GM12875 (cell line): ENCODE results near the gene LHX3.

Experiments used
- H3K4me3 ChIP-seq: one replicate; pipeline ENCODE4 v1.5.1; 2011; ENCODE audit warnings: low read depth, low read length, control low read depth
- TF ChIP-seq, protein P1 (sequence below): IDR thresholded peaks from 2 replicates; pipeline ENCODE4 v1.5.1; 2011; ENCODE audit warnings: low read depth, mild to moderate bottlenecking, control low read depth, inconsistent platforms, low read length, moderate library complexity, borderline replicate concordance; ENCODE audit not compliant: insufficient read depth

The LHX3 gene

DNA sequence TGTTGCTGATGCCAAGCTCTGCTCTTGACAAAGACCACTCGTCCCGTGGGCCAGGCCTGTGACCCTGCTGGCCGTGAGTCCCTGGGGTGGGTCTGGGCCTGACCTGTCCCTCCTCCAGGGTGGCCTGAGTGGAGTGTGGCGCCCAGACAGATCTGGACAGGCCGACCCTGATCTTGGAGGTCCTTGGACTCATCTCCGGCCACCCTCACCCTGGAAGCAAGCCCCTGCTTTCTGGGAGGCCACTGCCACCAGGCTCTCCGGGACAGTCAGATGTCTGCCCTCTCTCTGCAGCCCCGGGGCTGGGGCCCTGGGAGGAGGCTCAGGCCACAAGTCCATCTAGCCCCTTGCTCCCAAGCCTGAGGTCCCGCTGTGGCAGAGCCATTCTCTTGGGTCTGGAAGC is 55.1 kb downstream of the LHX3 start:
- H3K4me3 ChIP-seq: no peak overlapping the region
- TF ChIP-seq, protein P1, sequence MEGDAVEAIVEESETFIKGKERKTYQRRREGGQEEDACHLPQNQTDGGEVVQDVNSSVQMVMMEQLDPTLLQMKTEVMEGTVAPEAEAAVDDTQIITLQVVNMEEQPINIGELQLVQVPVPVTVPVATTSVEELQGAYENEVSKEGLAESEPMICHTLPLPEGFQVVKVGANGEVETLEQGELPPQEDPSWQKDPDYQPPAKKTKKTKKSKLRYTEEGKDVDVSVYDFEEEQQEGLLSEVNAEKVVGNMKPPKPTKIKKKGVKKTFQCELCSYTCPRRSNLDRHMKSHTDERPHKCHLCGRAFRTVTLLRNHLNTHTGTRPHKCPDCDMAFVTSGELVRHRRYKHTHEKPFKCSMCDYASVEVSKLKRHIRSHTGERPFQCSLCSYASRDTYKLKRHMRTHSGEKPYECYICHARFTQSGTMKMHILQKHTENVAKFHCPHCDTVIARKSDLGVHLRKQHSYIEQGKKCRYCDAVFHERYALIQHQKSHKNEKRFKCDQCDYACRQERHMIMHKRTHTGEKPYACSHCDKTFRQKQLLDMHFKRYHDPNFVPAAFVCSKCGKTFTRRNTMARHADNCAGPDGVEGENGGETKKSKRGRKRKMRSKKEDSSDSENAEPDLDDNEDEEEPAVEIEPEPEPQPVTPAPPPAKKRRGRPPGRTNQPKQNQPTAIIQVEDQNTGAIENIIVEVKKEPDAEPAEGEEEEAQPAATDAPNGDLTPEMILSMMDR: no peak

DNA sequence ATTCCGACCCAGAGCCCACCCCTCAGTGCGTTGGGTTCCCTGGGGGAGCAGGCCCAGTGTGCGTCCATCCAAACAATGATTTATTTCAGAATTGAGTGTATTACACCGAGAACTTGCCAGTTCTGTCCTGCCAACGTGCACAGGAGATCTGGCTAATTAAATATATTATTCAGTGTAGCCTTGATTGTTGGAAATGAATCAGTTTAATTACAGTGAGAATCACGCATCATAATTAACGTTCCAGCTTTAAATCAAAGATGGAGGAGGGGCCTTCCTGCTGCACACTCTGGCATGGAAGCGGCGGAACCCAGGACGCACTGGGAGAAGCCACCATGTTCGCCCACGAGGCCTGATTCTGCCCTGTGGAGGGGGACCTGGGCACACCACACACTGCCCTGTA is 55.6 kb downstream of the LHX3 start:
- TF ChIP-seq, protein P1: no peak

DNA sequence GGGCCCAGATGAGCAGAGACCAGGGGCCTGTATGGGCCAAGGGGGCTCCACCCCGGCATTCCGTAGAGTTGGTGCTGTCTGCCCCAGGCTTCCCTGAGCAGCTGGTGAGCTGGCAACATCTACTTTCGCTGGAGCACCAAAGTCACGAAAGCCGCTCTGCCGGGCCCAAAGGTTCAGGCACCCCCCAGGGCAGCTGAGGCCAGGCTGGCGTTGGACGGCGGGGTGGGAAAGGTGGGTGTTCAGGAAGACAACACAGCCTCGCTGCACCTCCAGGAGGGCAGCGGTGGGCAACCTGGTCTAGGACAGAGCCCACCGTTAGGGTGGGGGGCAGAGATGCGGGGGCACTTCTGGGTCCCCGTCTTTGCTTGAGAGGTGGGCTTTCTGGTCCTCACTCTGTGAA is 56.2 kb downstream of the LHX3 start:
- H3K4me3 ChIP-seq: no peak overlapping the region
- TF ChIP-seq, protein P1: no peak

More for the DNA sequence above, 55.6 kb downstream of the LHX3 start:
- H3K4me3 ChIP-seq: no peak overlapping the region

DNA sequence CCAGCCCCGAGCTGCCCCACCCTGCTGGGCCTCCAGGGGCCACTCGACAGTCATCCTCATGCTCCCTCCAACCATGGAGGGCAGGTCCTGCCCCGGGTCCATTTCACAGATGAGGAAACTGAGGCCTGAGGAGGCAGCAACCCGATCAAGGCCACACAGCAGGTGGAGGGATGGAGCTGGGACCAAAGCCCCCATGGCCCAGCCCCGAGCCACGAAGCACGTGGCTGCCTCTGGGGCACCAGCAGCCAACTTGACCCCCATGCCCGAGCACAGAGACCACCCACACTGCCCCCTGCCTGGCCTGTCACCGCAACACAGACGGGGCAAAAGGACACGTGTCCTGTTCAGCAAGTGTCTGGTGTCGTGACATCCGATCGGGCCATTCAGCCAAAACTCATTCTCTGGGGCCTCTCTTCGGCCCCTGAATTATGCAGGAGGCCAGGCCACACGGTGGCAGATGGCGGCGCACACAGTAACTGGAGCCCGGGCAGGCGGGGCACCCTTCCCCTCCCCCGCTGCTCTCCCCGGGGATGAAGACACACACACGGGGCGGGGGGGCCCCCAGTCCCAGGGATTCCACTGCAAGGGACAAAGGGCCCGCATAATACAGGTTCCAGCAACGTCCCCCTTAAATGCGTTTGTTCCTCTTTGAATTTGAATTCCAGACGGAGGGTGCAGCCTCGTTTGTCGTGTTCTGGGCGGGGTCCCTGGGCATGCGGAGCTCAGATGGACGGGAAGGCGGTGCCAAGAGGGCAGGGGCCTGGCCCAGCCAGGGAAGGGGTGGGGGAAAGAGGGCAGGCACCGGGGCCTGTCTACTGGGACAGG is 56.8 kb downstream of the LHX3 start:
- TF ChIP-seq, protein P1: no peak
- no peak overlapping the region for H3K4me3 ChIP-seq

DNA sequence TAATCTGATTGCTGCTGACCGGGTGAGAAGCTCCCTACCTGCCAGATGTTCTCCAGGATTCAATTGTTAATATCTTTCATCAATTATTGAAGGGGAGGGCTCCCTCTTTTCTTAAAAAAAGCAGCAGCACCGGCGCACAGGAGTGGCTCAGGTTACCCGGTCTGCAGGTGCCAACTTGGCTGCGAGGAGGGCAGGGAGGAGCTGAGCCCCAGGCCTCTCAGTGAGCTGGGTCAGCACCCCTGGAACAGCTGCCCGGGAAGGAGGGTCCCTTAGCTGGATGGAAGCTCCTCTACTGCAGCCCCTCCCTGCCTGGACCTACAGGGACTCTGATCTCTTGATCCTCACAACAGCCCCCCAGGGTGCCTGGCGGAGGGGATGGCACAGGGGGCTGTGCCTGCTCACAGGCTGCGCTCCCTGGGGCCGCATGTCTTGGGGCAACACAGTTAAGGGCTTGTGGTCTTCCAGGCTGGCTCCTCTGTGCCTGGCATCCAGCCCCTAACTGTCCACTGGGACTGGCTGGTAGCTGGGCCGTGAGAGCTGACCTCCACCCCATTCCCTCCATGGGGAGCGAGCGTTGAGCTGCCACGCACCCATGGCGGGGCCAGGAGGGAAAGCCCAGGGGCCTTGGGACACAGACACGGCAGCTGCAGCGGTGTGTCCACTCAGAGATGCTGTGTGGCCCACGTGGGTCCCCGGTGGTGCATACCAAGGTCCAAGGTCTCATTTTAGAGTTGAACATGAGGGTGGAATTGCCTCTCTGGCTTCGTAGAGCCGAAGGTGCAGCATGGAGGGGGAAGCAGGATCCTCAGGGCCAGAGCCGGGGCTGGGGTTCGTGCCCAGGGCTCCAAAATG is 57.7 kb downstream of the LHX3 start:
- TF ChIP-seq, protein P1: no peak
- no peak overlapping the region for H3K4me3 ChIP-seq
